Measurements from ENCODE around the gene DESI1. TPM values are rescaled to one million over a fixed set of nuclear protein-coding genes. Genes with fewer than 3 reads are reported as not detected.

DESI1 gene
- polyA plus RNA-seq, 1 donor from 2014 or later: 27.5 TPM

DNA sequence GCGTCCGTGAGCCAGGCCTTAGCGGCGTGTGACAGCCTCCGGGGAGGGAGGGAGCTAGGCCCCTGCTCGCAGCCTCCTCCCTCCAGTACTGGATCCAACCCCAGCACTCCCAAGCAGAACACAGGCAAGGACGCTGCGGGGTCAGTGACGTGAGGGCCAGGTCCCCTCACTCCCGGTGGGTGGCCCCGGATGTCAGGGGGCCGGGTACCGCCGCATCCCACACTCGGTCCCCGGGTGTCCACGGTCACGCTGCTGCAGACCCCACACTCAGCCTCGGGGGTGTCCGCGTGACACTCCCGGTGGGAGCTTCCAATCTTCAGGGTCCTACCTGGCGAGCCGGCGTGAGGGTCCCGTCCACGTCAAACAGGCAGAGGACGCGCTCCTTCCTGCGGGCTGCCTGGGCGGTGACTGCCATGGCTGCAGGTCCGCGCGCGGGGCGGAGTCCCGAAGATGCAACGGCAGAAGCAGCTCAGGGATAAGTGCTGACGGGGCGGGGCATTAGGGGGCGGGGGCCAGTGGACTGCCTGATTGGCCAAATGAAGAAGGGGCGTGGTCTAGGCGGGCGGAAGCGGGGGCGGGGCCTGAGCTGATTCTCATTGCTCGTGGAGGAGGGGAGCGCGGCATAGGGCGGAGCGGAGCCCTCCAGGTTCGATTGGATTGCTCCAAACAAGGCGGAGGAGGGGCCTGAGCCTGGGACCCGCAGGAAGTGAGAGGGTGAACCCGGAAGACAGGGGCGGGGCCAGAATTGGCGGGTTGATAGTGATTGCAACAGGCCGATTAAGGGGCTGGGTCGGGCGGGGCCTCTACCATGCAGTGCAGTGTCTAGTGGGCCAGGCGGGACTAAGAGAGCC lies 31.2 kb downstream of the DESI1 start, which contains the start of gene PMM1:
TSS of gene PMM1 (minus strand) at position 450 of the 851 bp plus-strand sequence. CDS start at position 415, 35 bp downstream.
- Histone ChIP-seq H3K9me2 (ENCODE audit: insufficient read depth, low read length) (no peaks in the 10 kb centered on the region), H3K27me3 (ENCODE audit: insufficient read depth, low read depth, low read length) (no peaks in the 10 kb centered on the region), H4K20me1 (ENCODE audit: insufficient read depth) (no peaks in the 10 kb centered on the region), H3K9ac (ENCODE audit: low read length) (peak within 1 kb of the TSS; percentile 89), H3K27ac (ENCODE audit: low read length) (peak within 1 kb of the TSS; percentile 82), H3K4me2 (ENCODE audit: low read length) (peak within 1 kb of the TSS; percentile 94), H2AFZ (ENCODE audit: low read depth, low read length) (peak within 1 kb of the TSS; percentile 73), H3F3A (ENCODE audit: insufficient read depth, low read length, poor library complexity, severe bottlenecking) (no peaks in the 10 kb centered on the region), H3K79me2 (replicated peaks; ENCODE audit: insufficient read depth, low read length) (peaks cover 5% of the 10 kb centered on the region), H3K9me3 (ENCODE audit: low read length) (no peaks in the 10 kb centered on the region), H3K4me3 (ENCODE audit: low read length) (peak within 1 kb of the TSS; percentile 100), H3K36me3 (ENCODE audit: insufficient read depth, low read length) (no peaks in the 10 kb centered on the region)
- TF ChIP-seq SMC3 (conservative IDR thresholded peaks at IDR 0.05; ENCODE audit: poor library complexity) (peak; percentile 61), TAF1 (IDR thresholded peaks at IDR 0.05; ENCODE audit: low read depth) (peak; percentile 84), EZH2 (IDR thresholded peaks at IDR 0.05; ENCODE audit: borderline replicate concordance, insufficient read depth, low read length, poor library complexity, severe bottlenecking) (no peak), RAD21 (conservative IDR thresholded peaks at IDR 0.05) (peak; percentile 49), POLR2AphosphoS5 (IDR thresholded peaks at IDR 0.05) (peak; percentile 94), MXI1 (conservative IDR thresholded peaks at IDR 0.05; ENCODE audit: poor library complexity, severe bottlenecking) (peak; percentile 83), EP300 (conservative IDR thresholded peaks at IDR 0.05; ENCODE audit: poor library complexity, severe bottlenecking) (no peak)
- TF ChIP-seq, protein P1, sequence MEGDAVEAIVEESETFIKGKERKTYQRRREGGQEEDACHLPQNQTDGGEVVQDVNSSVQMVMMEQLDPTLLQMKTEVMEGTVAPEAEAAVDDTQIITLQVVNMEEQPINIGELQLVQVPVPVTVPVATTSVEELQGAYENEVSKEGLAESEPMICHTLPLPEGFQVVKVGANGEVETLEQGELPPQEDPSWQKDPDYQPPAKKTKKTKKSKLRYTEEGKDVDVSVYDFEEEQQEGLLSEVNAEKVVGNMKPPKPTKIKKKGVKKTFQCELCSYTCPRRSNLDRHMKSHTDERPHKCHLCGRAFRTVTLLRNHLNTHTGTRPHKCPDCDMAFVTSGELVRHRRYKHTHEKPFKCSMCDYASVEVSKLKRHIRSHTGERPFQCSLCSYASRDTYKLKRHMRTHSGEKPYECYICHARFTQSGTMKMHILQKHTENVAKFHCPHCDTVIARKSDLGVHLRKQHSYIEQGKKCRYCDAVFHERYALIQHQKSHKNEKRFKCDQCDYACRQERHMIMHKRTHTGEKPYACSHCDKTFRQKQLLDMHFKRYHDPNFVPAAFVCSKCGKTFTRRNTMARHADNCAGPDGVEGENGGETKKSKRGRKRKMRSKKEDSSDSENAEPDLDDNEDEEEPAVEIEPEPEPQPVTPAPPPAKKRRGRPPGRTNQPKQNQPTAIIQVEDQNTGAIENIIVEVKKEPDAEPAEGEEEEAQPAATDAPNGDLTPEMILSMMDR (IDR thresholded peaks at IDR 0.05; ENCODE audit: poor library complexity, severe bottlenecking): peak; percentile 36
- TF ChIP-seq, protein P2, sequence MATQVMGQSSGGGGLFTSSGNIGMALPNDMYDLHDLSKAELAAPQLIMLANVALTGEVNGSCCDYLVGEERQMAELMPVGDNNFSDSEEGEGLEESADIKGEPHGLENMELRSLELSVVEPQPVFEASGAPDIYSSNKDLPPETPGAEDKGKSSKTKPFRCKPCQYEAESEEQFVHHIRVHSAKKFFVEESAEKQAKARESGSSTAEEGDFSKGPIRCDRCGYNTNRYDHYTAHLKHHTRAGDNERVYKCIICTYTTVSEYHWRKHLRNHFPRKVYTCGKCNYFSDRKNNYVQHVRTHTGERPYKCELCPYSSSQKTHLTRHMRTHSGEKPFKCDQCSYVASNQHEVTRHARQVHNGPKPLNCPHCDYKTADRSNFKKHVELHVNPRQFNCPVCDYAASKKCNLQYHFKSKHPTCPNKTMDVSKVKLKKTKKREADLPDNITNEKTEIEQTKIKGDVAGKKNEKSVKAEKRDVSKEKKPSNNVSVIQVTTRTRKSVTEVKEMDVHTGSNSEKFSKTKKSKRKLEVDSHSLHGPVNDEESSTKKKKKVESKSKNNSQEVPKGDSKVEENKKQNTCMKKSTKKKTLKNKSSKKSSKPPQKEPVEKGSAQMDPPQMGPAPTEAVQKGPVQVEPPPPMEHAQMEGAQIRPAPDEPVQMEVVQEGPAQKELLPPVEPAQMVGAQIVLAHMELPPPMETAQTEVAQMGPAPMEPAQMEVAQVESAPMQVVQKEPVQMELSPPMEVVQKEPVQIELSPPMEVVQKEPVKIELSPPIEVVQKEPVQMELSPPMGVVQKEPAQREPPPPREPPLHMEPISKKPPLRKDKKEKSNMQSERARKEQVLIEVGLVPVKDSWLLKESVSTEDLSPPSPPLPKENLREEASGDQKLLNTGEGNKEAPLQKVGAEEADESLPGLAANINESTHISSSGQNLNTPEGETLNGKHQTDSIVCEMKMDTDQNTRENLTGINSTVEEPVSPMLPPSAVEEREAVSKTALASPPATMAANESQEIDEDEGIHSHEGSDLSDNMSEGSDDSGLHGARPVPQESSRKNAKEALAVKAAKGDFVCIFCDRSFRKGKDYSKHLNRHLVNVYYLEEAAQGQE (IDR thresholded peaks at IDR 0.05; ENCODE audit: borderline replicate concordance): no peak

DNA sequence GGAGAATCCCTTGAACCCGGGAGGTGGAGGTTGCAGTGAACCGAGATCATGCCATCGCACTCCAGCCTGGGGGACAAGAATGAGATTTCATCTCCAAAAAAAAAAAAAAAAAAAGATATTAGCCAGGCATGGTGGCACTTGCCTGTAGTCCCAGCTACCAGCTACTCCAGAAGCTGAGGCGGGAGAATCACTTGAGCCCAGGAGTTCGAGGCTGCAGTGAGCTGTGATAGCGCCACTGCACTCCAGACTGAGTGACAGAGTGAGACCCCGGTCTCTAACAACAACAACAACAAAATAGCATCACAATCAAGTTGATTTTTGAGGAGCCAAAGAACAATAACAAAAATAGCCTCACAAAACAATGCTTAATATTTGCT lies 33.5 kb downstream of the DESI1 start:
- H3K4me3 ChIP-seq (ENCODE audit: low read length): no peak overlapping the region
- peaks cover 5% of the 10 kb centered on the region for H3K79me2 ChIP-seq (replicated peaks; ENCODE audit: insufficient read depth, low read length)
- no peaks in the 10 kb centered on the region for H3F3A ChIP-seq (ENCODE audit: insufficient read depth, low read length, poor library complexity, severe bottlenecking)
- no peaks in the 10 kb centered on the region for H3K9me3 ChIP-seq (ENCODE audit: low read length)
- H2AFZ ChIP-seq (ENCODE audit: low read depth, low read length): no peak overlapping the region
- no peak overlapping the region for H3K27ac ChIP-seq (ENCODE audit: low read length)
- no peaks in the 10 kb centered on the region for H4K20me1 ChIP-seq (ENCODE audit: insufficient read depth)
- H3K36me3 ChIP-seq (ENCODE audit: insufficient read depth, low read length): no peaks in the 10 kb centered on the region
- TF ChIP-seq MXI1 (conservative IDR thresholded peaks at IDR 0.05; ENCODE audit: poor library complexity, severe bottlenecking): no peak
- TF ChIP-seq, protein P1 (IDR thresholded peaks at IDR 0.05; ENCODE audit: poor library complexity, severe bottlenecking): no peak
- no peak for TF ChIP-seq RAD21 (conservative IDR thresholded peaks at IDR 0.05)
- TF ChIP-seq, protein P2 (IDR thresholded peaks at IDR 0.05; ENCODE audit: borderline replicate concordance): no peak
- no peak for TF ChIP-seq POLR2AphosphoS5 (IDR thresholded peaks at IDR 0.05)
- no peak for TF ChIP-seq EP300 (conservative IDR thresholded peaks at IDR 0.05; ENCODE audit: poor library complexity, severe bottlenecking)
- no peak for TF ChIP-seq EZH2 (IDR thresholded peaks at IDR 0.05; ENCODE audit: borderline replicate concordance, insufficient read depth, low read length, poor library complexity, severe bottlenecking)
- no peak for TF ChIP-seq SMC3 (conservative IDR thresholded peaks at IDR 0.05; ENCODE audit: poor library complexity)
- no peak for TF ChIP-seq TAF1 (IDR thresholded peaks at IDR 0.05; ENCODE audit: low read depth)
- no peaks in the 10 kb centered on the region for H3K9me2 ChIP-seq (ENCODE audit: insufficient read depth, low read length)
- no peak overlapping the region for H3K4me2 ChIP-seq (ENCODE audit: low read length)
- H3K9ac ChIP-seq (ENCODE audit: low read length): no peak overlapping the region
- no peaks in the 10 kb centered on the region for H3K27me3 ChIP-seq (ENCODE audit: insufficient read depth, low read depth, low read length)

All from neural cell (in vitro differentiated cells).